VCaP (cell line): ENCODE measurements around the gene RNF40.

Experiments
- H3K27ac ChIP-seq: fragments of 450-650 bp; 2 replicates; pipeline ENCODE4 v1.5.1; 2017
- CTCF ChIP-seq: fragments of 450-650 bp; conservative IDR thresholded peaks from 2 replicates; pipeline ENCODE4 v1.5.1; 2017; ENCODE audit warnings: mild to moderate bottlenecking, moderate library complexity

The RNF40 gene

GRCh38 chr16:30750876-30751465, 11.2 kb upstream of the RNF40 start:
- TF ChIP-seq CTCF: no peak
- H3K27ac ChIP-seq: no peak overlapping the region

- no peak for TF ChIP-seq CTCF
- H3K27ac ChIP-seq: no peak overlapping the region
Observed at GRCh38 chr16:30753596-30753995, 8.5 kb upstream of the RNF40 start.

GRCh38 chr16:30755955-30756780, 6.0 kb upstream of the RNF40 start:
- no peak for TF ChIP-seq CTCF
- H3K27ac ChIP-seq: no peak overlapping the region

GRCh38 chr16:30756781-30757100, 5.4 kb upstream of the RNF40 start:
- no peak for TF ChIP-seq CTCF
- H3K27ac ChIP-seq: no peak overlapping the region

- TF ChIP-seq CTCF: no peak
- no peak overlapping the region for H3K27ac ChIP-seq
Observed at GRCh38 chr16:30757316-30757715, 4.8 kb upstream of the RNF40 start.

- H3K27ac ChIP-seq: no peak overlapping the region
- TF ChIP-seq CTCF: no peak
Observed at GRCh38 chr16:30758988-30759491, 3.1 kb upstream of the RNF40 start.

GRCh38 chr16:30760001-30760559, 2.0 kb upstream of the RNF40 start:
- no peak for TF ChIP-seq CTCF
- H3K27ac ChIP-seq: no peak overlapping the region
